ENCODE data around the gene CTXND1. TPM values are rescaled to one million over a fixed set of nuclear protein-coding genes. Genes with fewer than 3 reads are reported as not detected.

CTXND1 gene
- total and polyA plus RNA-seq, 2 of the 8 experiments (the other 6 are each of a cell fraction or from before 2014, with no cell fraction given) = 0.03 TPM; not detected in 1

- H2BK15ac ChIP-seq (ENCODE audit: low read length) = no peak overlapping the region
- no peaks in the 10 kb centered on the region for H3K79me2 ChIP-seq (ENCODE audit: control insufficient read depth in 1 of 2, insufficient read depth in 2 of 2, low read length in 2 of 2)
- no peaks in the 10 kb centered on the region for H3K9me3 ChIP-seq (ENCODE audit: insufficient read depth in 2 of 2, low read depth in 1 of 2, low read length in 1 of 2)
- FAIRE-seq = no peak
- H3K56ac ChIP-seq (replicated peaks; ENCODE audit: insufficient read length, low read depth, low read length) = no peak overlapping the region
- no peak overlapping the region for H4K8ac ChIP-seq (ENCODE audit: extremely low read depth, insufficient read depth, low read length)
- H3K27ac ChIP-seq (ENCODE audit: low read depth, low read length) = no peak overlapping the region
- no peak for DNase-seq (ENCODE audit: low read depth in 1 of 2, low spot score in 2 of 2)
- H4K20me1 ChIP-seq (replicated peaks in 1 of 2; ENCODE audit: control insufficient read depth in 1 of 2, insufficient read depth in 2 of 2, low read length in 2 of 2) = no peaks in the 10 kb centered on the region
- H2BK5ac ChIP-seq (ENCODE audit: low read depth, low read length) = no peak overlapping the region
- H3K79me1 ChIP-seq (ENCODE audit: low read depth, low read length) = no peaks in the 10 kb centered on the region
- no peaks in the 10 kb centered on the region for H3K23me2 ChIP-seq (ENCODE audit: low read depth, low read length)
- H4K91ac ChIP-seq (replicated peaks; ENCODE audit: insufficient read length, low read length) = no peak overlapping the region
- peaks cover 0 to 3% (median 0%) of the 10 kb centered on the region in 4 experiments; a peak in 1 of 7 replicates for H3K4me1 ChIP-seq (replicated peaks in 1 of 4; ENCODE audit: control insufficient read depth in 3 of 4, insufficient read depth in 4 of 4, low read length in 3 of 4)
- no peak overlapping the region for H3K18ac ChIP-seq (ENCODE audit: extremely low read depth, low read length)
- H4K5ac ChIP-seq (ENCODE audit: insufficient read length, low read depth, low read length) = no peak overlapping the region
- ChIA-PET CTCF (ENCODE audit: partially characterized antibody) (no interaction called here), POLR2A (ENCODE audit: partially characterized antibody) (no interaction called here)
- H3K4me2 ChIP-seq (ENCODE audit: insufficient read depth in 1 of 2, low read depth in 2 of 2, low read length in 2 of 2) = no peak overlapping the region
- H2BK12ac ChIP-seq (ENCODE audit: low read depth, low read length) = no peak overlapping the region
- no peaks in the 10 kb centered on the region for H3K36me3 ChIP-seq (ENCODE audit: control insufficient read depth in 2 of 4, insufficient read depth in 4 of 4, low read length in 3 of 4)
- H3K27me3 ChIP-seq (replicated peaks in 1 of 4; ENCODE audit: control insufficient read depth in 3 of 4, extremely low read depth in 1 of 4, insufficient read depth in 3 of 4, low read length in 3 of 4) = no peaks in the 10 kb centered on the region
- WGBS, 2 experiments (ENCODE audit: extremely low coverage in 1 of 2, insufficient coverage in 1 of 2, insufficient read length in 1 of 2, insufficient replicate concordance in 2 of 2, low coverage in 1 of 2, low lambda C conversion rate in 2 of 2, missing lambda C conversion rate in 1 of 2) = 85% methylated on average over 7 of the region's 7 CpGs; no CpG with 5 or more reads in 1 of the 2 experiments
- H3K9ac ChIP-seq (replicated peaks in 1 of 4; ENCODE audit: extremely low read depth in 1 of 4, low read depth in 3 of 4, low read length in 3 of 4) = no peak overlapping the region
- no peak overlapping the region for H2AK5ac ChIP-seq (ENCODE audit: low read depth, low read length)
- H2AFZ ChIP-seq (ENCODE audit: low read length) = no peak overlapping the region; the same call in 1 of the 2 replicates
- H2BK20ac ChIP-seq (ENCODE audit: low read length) = no peak overlapping the region
- no peak overlapping the region for H3K14ac ChIP-seq (ENCODE audit: insufficient read length)
- no peak overlapping the region for H3K4me3 ChIP-seq (ENCODE audit: extremely low read depth in 1 of 4, insufficient read depth in 2 of 4, low read depth in 3 of 4, low read length in 4 of 4)
- no peak overlapping the region for H2BK120ac ChIP-seq (replicated peaks; ENCODE audit: low read depth, low read length)
- no peak overlapping the region for H3K4ac ChIP-seq (replicated peaks; ENCODE audit: insufficient read length, low read depth, low read length)
- H3K23ac ChIP-seq (ENCODE audit: insufficient read length) = no peak overlapping the region
- no peak for TF ChIP-seq TEAD4 (IDR thresholded peaks at IDR 0.05; ENCODE audit: low read depth, low read length)
- no peak for TF ChIP-seq NRF1 (IDR thresholded peaks at IDR 0.05; ENCODE audit: low read depth, low read length)
- TF ChIP-seq HDAC6 (IDR thresholded peaks at IDR 0.05; ENCODE audit: low read depth, low read length) = no peak
- TF ChIP-seq HDAC2 (IDR thresholded peaks at IDR 0.05; ENCODE audit: borderline replicate concordance in 1 of 2, low read depth in 2 of 2, low read length in 2 of 2) = no peak
- TF ChIP-seq POLR2A (IDR thresholded peaks at IDR 0.05; ENCODE audit: control extremely low read depth in 1 of 2, low read depth in 2 of 2, low read length in 2 of 2) = no peak
- no peak for TF ChIP-seq GTF2F1 (IDR thresholded peaks at IDR 0.05; ENCODE audit: borderline replicate concordance, low read depth, low read length)
- TF ChIP-seq CBX8 (IDR thresholded peaks at IDR 0.05; ENCODE audit: borderline replicate concordance, low read depth, low read length) = no peak
- no peak for TF ChIP-seq YY1 (IDR thresholded peaks at IDR 0.05; ENCODE audit: low read depth, low read length)
- no peak for TF ChIP-seq SP4 (IDR thresholded peaks at IDR 0.05; ENCODE audit: low read length)
- TF ChIP-seq JUND (IDR thresholded peaks at IDR 0.05; ENCODE audit: low read length) = no peak
- no peak for TF ChIP-seq KDM1A (IDR thresholded peaks at IDR 0.05; ENCODE audit: borderline replicate concordance, low read length)
- no peak for TF ChIP-seq POLR2AphosphoS5 (IDR thresholded peaks at IDR 0.05; ENCODE audit: low read depth, low read length)
- TF ChIP-seq CHD2 (IDR thresholded peaks at IDR 0.05; ENCODE audit: low read length) = no peak
- no peak for TF ChIP-seq FOSL1 (IDR thresholded peaks at IDR 0.05; ENCODE audit: insufficient read depth, low read depth, low read length)
- TF ChIP-seq POU5F1 (IDR thresholded peaks at IDR 0.05; ENCODE audit: low read depth, low read length) = no peak
- TF ChIP-seq MAFK (IDR thresholded peaks at IDR 0.05; ENCODE audit: low read depth, low read length) = no peak
Measured at GRCh38 chr15:80286055-80286454, 34.0 kb upstream of the CTXND1 start.

Data from H1 (cell line).